ENCODE measurements around the gene HNF1A. TPM values are rescaled to one million over a fixed set of nuclear protein-coding genes. Genes with fewer than 3 reads are reported as not detected.

HNF1A gene
- total and polyA plus RNA-seq, 9 of the 15 experiments (the other 6 are each of a cell fraction or from before 2014, with no cell fraction given), result not detected

DNA sequence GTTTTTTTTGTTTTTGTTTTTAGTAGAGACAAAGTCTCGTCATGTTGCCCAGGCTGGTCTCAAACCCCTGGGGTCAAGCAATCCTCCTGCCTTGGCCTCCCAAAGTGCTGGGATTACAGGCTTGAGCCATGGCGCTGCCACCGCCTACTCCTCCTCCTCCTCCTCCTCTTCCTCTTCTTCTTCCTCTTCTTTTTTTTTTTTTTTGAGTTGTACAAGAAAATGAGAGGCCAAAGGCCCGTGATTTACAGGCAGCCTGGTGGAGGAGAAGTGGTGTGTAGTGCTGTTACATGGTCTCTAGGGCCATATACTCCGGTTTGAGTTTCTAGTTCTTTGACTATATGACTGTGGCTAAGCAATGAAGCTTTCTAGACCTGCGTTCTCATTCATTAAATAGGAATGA is 44.6 kb upstream of the HNF1A start:
- H3K4me1 ChIP-seq (replicated peaks in 1 of 2; ENCODE audit: control insufficient read depth in 2 of 2, insufficient read depth in 2 of 2, low read length in 2 of 2), result no peaks in the 10 kb centered on the region; a peak in 2 of 5 replicates
- ATAC-seq (no peak), DNase-seq (ENCODE audit: extremely low read depth in 1 of 4, low spot score in 3 of 4) (no peak), FAIRE-seq (no peak)
- H3K36me3 ChIP-seq (ENCODE audit: control insufficient read depth, insufficient read depth, low read length), result no peaks in the 10 kb centered on the region
- H3K4me2 ChIP-seq (ENCODE audit: insufficient read depth, low read length), result no peak overlapping the region
- WGBS (ENCODE audit: insufficient coverage, low coverage, missing lambda C conversion rate), result 16% methylated on average over 4 of the region's 6 CpGs
- in situ Hi-C loops (cut with MboI), result no loop called here
- intact Hi-C loops (cut with micrococcal nuclease), result no loop called here
- no peaks in the 10 kb centered on the region for H4K20me1 ChIP-seq (replicated peaks; ENCODE audit: control insufficient read depth, insufficient read depth, low read length)
- no peaks in the 10 kb centered on the region for H3K79me2 ChIP-seq (ENCODE audit: control insufficient read depth, insufficient read depth, low read length)
- H3K27me3 ChIP-seq (ENCODE audit: control insufficient read depth in 2 of 2, insufficient read depth in 2 of 2, low read length in 2 of 2), result peaks cover 2 to 7% of the 10 kb centered on the region in 2 experiments; a peak in 1 of 5 replicates
- H3K9ac ChIP-seq (ENCODE audit: insufficient read depth in 1 of 2, low read depth in 2 of 2, low read length in 2 of 2), result no peak overlapping the region
- no TSS peak for BruUV-seq (replicated peaks)
- no peaks in the 10 kb centered on the region for H3K9me1 ChIP-seq (ENCODE audit: control insufficient read depth, insufficient read depth, low read length)
- POLR2A ChIA-PET, result interaction anchor here (0.7 kb wide), 1 partner anchor 30 kb away, joined by 3 read pairs; the partner anchor contains the start of gene SPPL3
- no peak overlapping the region for H3K4me3 ChIP-seq
- H3K27ac ChIP-seq (ENCODE audit: extremely low read depth, low read depth, low read length), result no peak overlapping the region
- TF ChIP-seq RFX1 (IDR thresholded peaks at IDR 0.05) (no peak), KLF13 (tag; IDR thresholded peaks at IDR 0.05; ENCODE audit: borderline replicate concordance, low read depth) (no peak), EGR1 (conservative IDR thresholded peaks at IDR 0.05) (0 out of 2 replicates have a peak, but pooled peaks have one; percentile 11)
- CTCF ChIA-PET (ENCODE audit: low intra/inter-chr PET ratio), result no interaction called here
- H2AFZ ChIP-seq (ENCODE audit: low read depth, low read length), result no peak overlapping the region
- H3K9me3 ChIP-seq (replicated peaks; ENCODE audit: control insufficient read depth, insufficient read depth, low read depth, low read length), result no peaks in the 10 kb centered on the region

DNA sequence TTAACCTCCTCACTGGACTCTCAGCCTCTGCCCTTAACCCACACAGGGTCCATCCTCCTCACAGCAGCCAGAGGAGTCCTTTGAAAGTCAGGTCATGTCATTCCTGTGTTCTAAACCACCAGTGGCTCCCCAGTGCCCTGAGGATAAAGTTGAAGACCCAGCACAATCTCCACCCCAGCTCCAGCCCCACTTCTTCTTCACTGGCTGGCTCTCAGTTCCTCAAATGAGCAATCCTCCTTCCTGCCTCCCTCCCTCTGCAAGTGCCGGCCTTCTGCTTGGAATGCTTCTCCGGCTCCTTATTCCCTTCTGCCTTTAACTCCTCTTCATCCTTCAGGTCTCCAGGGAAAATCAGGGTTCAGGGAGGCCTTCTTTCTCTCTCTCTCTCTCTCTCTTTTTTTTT is 42.1 kb upstream of the HNF1A start:
- Histone ChIP-seq H3K4me3 (no peak overlapping the region), H3K79me2 (ENCODE audit: control insufficient read depth, insufficient read depth, low read length) (no peaks in the 10 kb centered on the region), H3K27me3 (ENCODE audit: control insufficient read depth in 2 of 2, insufficient read depth in 2 of 2, low read length in 2 of 2) (peaks cover 5 to 7% of the 10 kb centered on the region in 2 experiments; a peak in 1 of 5 replicates), H3K4me1 (replicated peaks in 1 of 2; ENCODE audit: control insufficient read depth in 2 of 2, insufficient read depth in 2 of 2, low read length in 2 of 2) (peaks cover 0 to 6% of the 10 kb centered on the region in 2 experiments; a peak in 2 of 5 replicates), H3K27ac (ENCODE audit: extremely low read depth, low read depth, low read length) (no peak overlapping the region), H3K9ac (ENCODE audit: insufficient read depth in 1 of 2, low read depth in 2 of 2, low read length in 2 of 2) (no peak overlapping the region), H3K36me3 (ENCODE audit: control insufficient read depth, insufficient read depth, low read length) (no peaks in the 10 kb centered on the region), H2AFZ (ENCODE audit: low read depth, low read length) (no peak overlapping the region), H3K4me2 (ENCODE audit: insufficient read depth, low read length) (no peak overlapping the region), H4K20me1 (replicated peaks; ENCODE audit: control insufficient read depth, insufficient read depth, low read length) (no peaks in the 10 kb centered on the region), H3K9me1 (ENCODE audit: control insufficient read depth, insufficient read depth, low read length) (no peaks in the 10 kb centered on the region), H3K9me3 (replicated peaks; ENCODE audit: control insufficient read depth, insufficient read depth, low read depth, low read length) (no peaks in the 10 kb centered on the region)
- DNase-seq (ENCODE audit: extremely low read depth in 1 of 4, low spot score in 3 of 4) (no peak), FAIRE-seq (no peak), ATAC-seq (no peak)
- in situ Hi-C loops (cut with MboI) (no loop called here), intact Hi-C loops (cut with micrococcal nuclease) (no loop called here)
- WGBS (ENCODE audit: insufficient coverage, low coverage, missing lambda C conversion rate), result 16% methylated on average over 2 of the region's 2 CpGs
- BruUV-seq (replicated peaks), result no TSS peak
- CTCF ChIA-PET (ENCODE audit: low intra/inter-chr PET ratio), result no interaction called here
- POLR2A ChIA-PET, result no interaction called here
- TF ChIP-seq ZKSCAN1 (IDR thresholded peaks at IDR 0.05; ENCODE audit: low read depth, low read length) (no peak), SPI1 (IDR thresholded peaks at IDR 0.05; ENCODE audit: borderline replicate concordance, low read depth, low read length) (peak; percentile 38; the same call in 1 of the 2 replicates)

All from K562 (cell line).